K562 (cell line): Measurements from ENCODE around the gene ABHD16A. TPM values are rescaled to one million over a fixed set of nuclear protein-coding genes. Genes with fewer than 3 reads are reported as not detected.

Source experiments
- ATAC-seq: fragments of 200-7000 bp; cut with Tn5 transposase; 3 replicates; pipeline ENCODE4 v1.9.1; 2020; ENCODE audit warnings: moderate library complexity
- BruUV-seq: library from RNA; stranded (reverse); fragments of 400-500 nt; replicated peaks from 2 replicates; lab custom pipeline; 2021; lab: Mats Ljungman, UMichigan
- CTCF ChIA-PET: fragments of 300-600 bp; formaldehyde crosslinking; extraction: SDS; loops from one replicate; lab custom pipeline; 2021; ENCODE audit warnings: low intra/inter-chr PET ratio; lab: Yijun Ruan, JAX
- POLR2A ChIA-PET: fragments of 300-600, 350-650 bp; sonication (Branson Sonifier 250); formaldehyde crosslinking; extraction: SDS; loops from one replicate; lab custom pipeline; 2021; ENCODE audit warnings: antibody characterized with exemption, inconsistent platforms; lab: Yijun Ruan, JAX
- DNase-seq, 4 experiments: peaks; one replicate each; pipeline versions ENCODE4 v3.0.0 to v3.0.0-alpha.2; 2011 to 2018; ENCODE audit warnings: low spot score in 3 of 4, mixed read lengths in 3 of 4; ENCODE audit errors: extremely low read depth in 1 of 4
- FAIRE-seq: peaks from 2 replicates; lab custom pipeline; 2011; peaks lifted over from hg19 to GRCh38; lab: Jason Lieb, UNC
- H2AFZ ChIP-seq: 2 replicates; pipeline ENCODE4 v1.6.0; 2011; ENCODE audit warnings: low read depth, low read length, control low read depth, inconsistent platforms
- H3K27ac ChIP-seq: fragments of 200-600 bp; 3 replicates; pipeline ENCODE4 v1.8.0; 2011; ENCODE audit warnings: low read depth, mild to moderate bottlenecking, control low read depth, inconsistent platforms, low read length, moderate library complexity, mixed read lengths; ENCODE audit errors: extremely low read depth
- H3K27me3 ChIP-seq, 2 experiments: fragments of 300-600 bp in 1 of 2; 2 replicates in 1 of 2; 3 replicates in 1 of 2; pipeline versions ENCODE4 v1.6.0 to v1.8.0; 2011; ENCODE audit warnings: inconsistent platforms in 2 of 2, low read length in 2 of 2, mild to moderate bottlenecking in 1 of 2, mixed read lengths in 1 of 2, moderate library complexity in 1 of 2; ENCODE audit not compliant: control insufficient read depth in 2 of 2, insufficient read depth in 2 of 2
- H3K36me3 ChIP-seq: fragments of 300-600 bp; 3 replicates; pipeline ENCODE4 v1.8.0; 2011; ENCODE audit warnings: mild to moderate bottlenecking, low read length, inconsistent platforms; ENCODE audit not compliant: control insufficient read depth, insufficient read depth
- H3K4me1 ChIP-seq, 2 experiments: fragments of 200-600 bp in 1 of 2; replicated peaks in 1 of 2; 2 replicates in 1 of 2; 3 replicates in 1 of 2; pipeline versions ENCODE4 v1.5.1 to v1.8.0; 2011; ENCODE audit warnings: inconsistent platforms in 2 of 2, low read length in 2 of 2, mild to moderate bottlenecking in 1 of 2, mixed read lengths in 1 of 2, moderate library complexity in 1 of 2; ENCODE audit not compliant: control insufficient read depth in 2 of 2, insufficient read depth in 2 of 2
- H3K4me2 ChIP-seq: 2 replicates; pipeline ENCODE4 v1.6.1; 2011; ENCODE audit warnings: low read length, control low read depth, inconsistent platforms, mixed read lengths; ENCODE audit not compliant: insufficient read depth
- H3K4me3 ChIP-seq: fragments of 200-600 bp; sonication (generic), shearing (Covaris generic); 2 replicates; pipeline ENCODE4 v1.5.1; 2016; ENCODE audit warnings: control low read depth, inconsistent platforms
- H3K79me2 ChIP-seq: fragments of 200-600 bp; 3 replicates; pipeline ENCODE4 v1.8.0; 2011; ENCODE audit warnings: low read length, inconsistent platforms; ENCODE audit not compliant: control insufficient read depth, insufficient read depth
- H3K9ac ChIP-seq, 2 experiments: 2 replicates each; pipeline versions ENCODE4 v1.6.0 to v1.6.1; 2011; ENCODE audit warnings: low read depth in 2 of 2, low read length in 2 of 2, control low read depth in 1 of 2, inconsistent platforms in 1 of 2, mild to moderate bottlenecking in 1 of 2, mixed read lengths in 1 of 2; ENCODE audit not compliant: insufficient read depth in 1 of 2
- H3K9me1 ChIP-seq: one replicate; pipeline ENCODE4 v1.6.0; 2011; ENCODE audit warnings: inconsistent platforms, mild to moderate bottlenecking, low read length, moderate library complexity; ENCODE audit not compliant: control insufficient read depth, insufficient read depth
- H3K9me3 ChIP-seq: replicated peaks from 2 replicates; pipeline ENCODE4 v1.5.1; 2011; ENCODE audit warnings: low read depth, low read length, inconsistent platforms; ENCODE audit not compliant: control insufficient read depth, insufficient read depth
- H4K20me1 ChIP-seq: replicated peaks from 2 replicates; pipeline ENCODE4 v1.6.1; 2011; ENCODE audit warnings: low read length, inconsistent platforms, mixed read lengths; ENCODE audit not compliant: control insufficient read depth, insufficient read depth
- EGR1 ChIP-seq: fragments of 450-650 bp; conservative IDR thresholded peaks from 2 replicates; pipeline ENCODE4 v1.6.1; 2017; ENCODE audit warnings: mild to moderate bottlenecking
- EHMT2 ChIP-seq: fragments of 450-650 bp; IDR thresholded peaks from 2 replicates; pipeline ENCODE4 v1.6.1; 2018; ENCODE audit warnings: antibody characterized with exemption
- ERF ChIP-seq: fragments of 450-650 bp; formaldehyde crosslinking; IDR thresholded peaks from 2 replicates; pipeline ENCODE4 v1.4.0; 2020; ENCODE audit warnings: mild to moderate bottlenecking, mixed read lengths
- HES1 ChIP-seq: fragments of 450-650 bp; IDR thresholded peaks from 2 replicates; pipeline ENCODE4 v1.6.1; 2016; ENCODE audit warnings: low read depth, mild to moderate bottlenecking, moderate library complexity
- MEIS2 ChIP-seq: fragments of 450-650 bp; IDR thresholded peaks from 2 replicates; pipeline ENCODE4 v1.6.1; 2014; ENCODE audit warnings: mild to moderate bottlenecking; ENCODE audit not compliant: partially characterized antibody
- NFATC3 ChIP-seq: fragments of 450-650 bp; IDR thresholded peaks from 2 replicates; pipeline ENCODE4 v1.6.1; 2017; ENCODE audit warnings: mild to moderate bottlenecking
- POLR2A ChIP-seq: fragments of 450-650 bp; conservative IDR thresholded peaks from 2 replicates; pipeline ENCODE4 v1.6.1; 2016
- TBP ChIP-seq: optimal IDR thresholded peaks from 2 replicates; pipeline ENCODE3; 2011; ENCODE audit warnings: low read depth, low read length, improper control_type of control experiment
- ZEB2 ChIP-seq: fragments of 450-650 bp; IDR thresholded peaks from 2 replicates; pipeline ENCODE4 v1.6.1; 2016
- ZNF174 ChIP-seq: fragments of 250-450 bp; sonication (Bioruptor Pico); IDR thresholded peaks from 2 replicates; pipeline ENCODE4 v1.4.0; 2020; ENCODE audit warnings: mild to moderate bottlenecking
- ZNF232 ChIP-seq: sonication (generic); formaldehyde crosslinking; IDR thresholded peaks from 2 replicates; pipeline ENCODE4 v1.8.0; 2022; ENCODE audit warnings: mild to moderate bottlenecking, missing genetic modification reagents
- ZNF263 ChIP-seq: sonication (generic); formaldehyde crosslinking; IDR thresholded peaks from 2 replicates; pipeline ENCODE4 v1.8.0; 2022; ENCODE audit warnings: mild to moderate bottlenecking, missing genetic modification reagents, borderline replicate concordance
- ZNF274 ChIP-seq: IDR thresholded peaks from 2 replicates; pipeline ENCODE4 v1.6.1; 2011; ENCODE audit warnings: low read depth, mild to moderate bottlenecking, low read length, moderate library complexity, borderline replicate concordance
- ZNF57 ChIP-seq: fragments of 450-650 bp; formaldehyde crosslinking; IDR thresholded peaks from 2 replicates; pipeline ENCODE4 v1.4.0; 2020; ENCODE audit warnings: mild to moderate bottlenecking, moderate library complexity
- ZNF740 ChIP-seq, 3 experiments: fragments of 200-800 bp in 1 of 3; sonication (Bioruptor generic) in 1 of 3; sonication (generic) in 1 of 3; formaldehyde crosslinking in 1 of 3; IDR thresholded peaks; 2 replicates each; pipeline versions ENCODE4 v1.6.1 to v1.8.0; 2016 to 2022; ENCODE audit warnings: mild to moderate bottlenecking in 2 of 3, missing compliant biosample characterization in 2 of 3, missing genetic modification characterization in 2 of 3, missing genetic modification reagents in 1 of 3
- ZSCAN32 ChIP-seq: fragments of 450-650 bp; formaldehyde crosslinking; IDR thresholded peaks from 2 replicates; pipeline ENCODE4 v1.4.0; 2020; ENCODE audit warnings: mild to moderate bottlenecking, moderate library complexity
- WGBS: fragments of 100-300 bp; shearing (Covaris generic); methylation state at CpG from one replicate; pipeline ENCODE4 v1.1.6; 2016; ENCODE audit warnings: low coverage, mixed read lengths; ENCODE audit not compliant: insufficient coverage; ENCODE audit errors: missing lambda C conversion rate; 5-methylcytosine and 5-hydroxymethylcytosine counted together
- in situ Hi-C: fragments of 300-500 bp; cut with MboI; formaldehyde crosslinking; loops from 4 replicates; pipeline ENCODE4 v1.15.0; 2018; ENCODE audit warnings: inconsistent platforms, mixed read lengths
- intact Hi-C: fragments of 100-400 bp; cut with micrococcal nuclease; formaldehyde crosslinking; loops from 2 replicates; pipeline ENCODE4 v1.14.2; 2022
- polyA plus RNA-seq, 8 experiments: library from polyadenylated mRNA; depleted of rRNA in 4 of 8; stranded (reverse) in 5 of 8; unstranded in 3 of 8; fragments of >200 nt; fragmentation: Nextera tagmentation in 2 of 8; fragmentation: Illumina TruSeq in 1 of 8; extraction: Ambion mirVana in 2 of 8; extraction: Trizol in 1 of 8; gene quantifications; 2 replicates each; pipeline versions ENCODE4 v1.2.1 to v1.2.3, GENCODE V29; 2011 to 2014; ENCODE audit warnings: inconsistent platforms in 1 of 8, missing spikeins in 1 of 8
- total RNA-seq, 7 experiments: library from RNA; depleted of rRNA in 6 of 7; stranded (reverse); fragments of >200 nt in 6 of 7; fragmentation: Illumina TruSeq in 2 of 7; extraction: Trizol in 2 of 7; gene quantifications; 2 replicates each; pipeline versions ENCODE4 v1.2.1 to v1.2.3, GENCODE V29; 2011 to 2021; ENCODE audit warnings: low replicate concordance in 1 of 7
- TF ChIP-seq, protein P1 (sequence below): fragments of 200-400 bp; formaldehyde crosslinking; IDR thresholded peaks from 2 replicates; pipeline ENCODE4 v1.6.1; 2017; ENCODE audit warnings: mild to moderate bottlenecking, low read depth, low read length, moderate library complexity
- TF ChIP-seq, protein P2 (sequence below): fragments of 450-650 bp; formaldehyde crosslinking; IDR thresholded peaks from 2 replicates; pipeline ENCODE4 v1.4.0; 2022; ENCODE audit warnings: mild to moderate bottlenecking, moderate library complexity

The ABHD16A gene
- total and polyA plus RNA-seq, 9 of the 15 experiments (the other 6 are each of a cell fraction or from before 2014, with no cell fraction given) = 25.8 to 120 (median 81.6) TPM

GRCh38 chr6:31737315-31737990 lies 34.3 kb upstream of the ABHD16A start:
- Histone ChIP-seq H2AFZ (peak overlapping the region; percentile 73), H3K27ac (peak overlapping the region; percentile 95), H3K4me2 (peak overlapping the region; percentile 85), H3K9ac (peak overlapping the region; percentile 86 to 99; a peak in 3 of 4 replicates), H3K9me3 (no peaks in the 10 kb centered on the region), H3K4me1 (peaks cover 48 to 58% of the 10 kb centered on the region in 2 experiments), H3K79me2 (peaks cover 86% of the 10 kb centered on the region), H4K20me1 (peaks cover 24% of the 10 kb centered on the region), H3K9me1 (no peaks in the 10 kb centered on the region), H3K27me3 (no peaks in the 10 kb centered on the region), H3K4me3 (peak overlapping the region; percentile 28), H3K36me3 (peaks cover 50% of the 10 kb centered on the region)
- POLR2A ChIA-PET = interaction anchor here (0.6 to 13.1 kb wide), 29 partner anchors 12 to 1234 kb away, joined by 3 to 236 read pairs (median 5); partner anchors contain the start of genes ABHD16A, BAG6, C6orf47 and CSNK2B
- in situ Hi-C loops (no loop called here), intact Hi-C loops (loop anchor here (10.0 kb wide), 1 partner anchor 237 kb away; the partner anchor contains the start of gene DXO)
- CTCF ChIA-PET = no interaction called here
- no TSS peak for BruUV-seq
- 32% methylated on average over 7 of the region's 7 CpGs for WGBS
- FAIRE-seq (peak; percentile 26), ATAC-seq (no peak), DNase-seq (peak in 2 of 4 experiments; percentile 73 to 87)
- TF ChIP-seq ZNF274 (no peak), ZNF57 (peak; percentile 81; the same call in 1 of the 2 replicates), ZNF263 (CRISPR knock-in tag) (no peak), ZEB2 (no peak), ZNF174 (CRISPR knock-in tag) (0 out of 2 replicates have a peak, but pooled peaks have one; percentile 6), ZNF232 (CRISPR knock-in tag) (0 out of 2 replicates have a peak, but pooled peaks have one; percentile 6), ERF (0 out of 2 replicates have a peak, but pooled peaks have one; percentile 50), EHMT2 (peak; percentile 47; the same call in 1 of the 2 replicates), ZSCAN32 (CRISPR knock-in tag) (peak; percentile 10; the same call in 1 of the 2 replicates), MEIS2 (no peak), ZNF740 (CRISPR knock-in tag; IDR thresholded peaks at IDR 0.05) (no peak), ZNF740 (tag; IDR thresholded peaks at IDR 0.05) (peak in 1 of 2 experiments; percentile 52; a peak in 1 of 4 replicates), EGR1 (no peak), POLR2A (no peak), HES1 (no peak), NFATC3 (0 out of 2 replicates have a peak, but pooled peaks have one; percentile 83), TBP (no peak)
- TF ChIP-seq, protein P1, sequence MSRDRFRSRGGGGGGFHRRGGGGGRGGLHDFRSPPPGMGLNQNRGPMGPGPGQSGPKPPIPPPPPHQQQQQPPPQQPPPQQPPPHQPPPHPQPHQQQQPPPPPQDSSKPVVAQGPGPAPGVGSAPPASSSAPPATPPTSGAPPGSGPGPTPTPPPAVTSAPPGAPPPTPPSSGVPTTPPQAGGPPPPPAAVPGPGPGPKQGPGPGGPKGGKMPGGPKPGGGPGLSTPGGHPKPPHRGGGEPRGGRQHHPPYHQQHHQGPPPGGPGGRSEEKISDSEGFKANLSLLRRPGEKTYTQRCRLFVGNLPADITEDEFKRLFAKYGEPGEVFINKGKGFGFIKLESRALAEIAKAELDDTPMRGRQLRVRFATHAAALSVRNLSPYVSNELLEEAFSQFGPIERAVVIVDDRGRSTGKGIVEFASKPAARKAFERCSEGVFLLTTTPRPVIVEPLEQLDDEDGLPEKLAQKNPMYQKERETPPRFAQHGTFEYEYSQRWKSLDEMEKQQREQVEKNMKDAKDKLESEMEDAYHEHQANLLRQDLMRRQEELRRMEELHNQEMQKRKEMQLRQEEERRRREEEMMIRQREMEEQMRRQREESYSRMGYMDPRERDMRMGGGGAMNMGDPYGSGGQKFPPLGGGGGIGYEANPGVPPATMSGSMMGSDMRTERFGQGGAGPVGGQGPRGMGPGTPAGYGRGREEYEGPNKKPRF = no peak
- TF ChIP-seq, protein P2, sequence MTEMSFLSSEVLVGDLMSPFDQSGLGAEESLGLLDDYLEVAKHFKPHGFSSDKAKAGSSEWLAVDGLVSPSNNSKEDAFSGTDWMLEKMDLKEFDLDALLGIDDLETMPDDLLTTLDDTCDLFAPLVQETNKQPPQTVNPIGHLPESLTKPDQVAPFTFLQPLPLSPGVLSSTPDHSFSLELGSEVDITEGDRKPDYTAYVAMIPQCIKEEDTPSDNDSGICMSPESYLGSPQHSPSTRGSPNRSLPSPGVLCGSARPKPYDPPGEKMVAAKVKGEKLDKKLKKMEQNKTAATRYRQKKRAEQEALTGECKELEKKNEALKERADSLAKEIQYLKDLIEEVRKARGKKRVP = peak; percentile 45; the same call in 1 of the 2 replicates
